ENCODE data around the gene CTXN1. TPM values are rescaled to one million over a fixed set of nuclear protein-coding genes. Genes with fewer than 3 reads are reported as not detected.

CTXN1 gene
- polyA plus RNA-seq, 1 of the 3 experiments (the other 2 are of a cell fraction) = 53.8 TPM

DNA sequence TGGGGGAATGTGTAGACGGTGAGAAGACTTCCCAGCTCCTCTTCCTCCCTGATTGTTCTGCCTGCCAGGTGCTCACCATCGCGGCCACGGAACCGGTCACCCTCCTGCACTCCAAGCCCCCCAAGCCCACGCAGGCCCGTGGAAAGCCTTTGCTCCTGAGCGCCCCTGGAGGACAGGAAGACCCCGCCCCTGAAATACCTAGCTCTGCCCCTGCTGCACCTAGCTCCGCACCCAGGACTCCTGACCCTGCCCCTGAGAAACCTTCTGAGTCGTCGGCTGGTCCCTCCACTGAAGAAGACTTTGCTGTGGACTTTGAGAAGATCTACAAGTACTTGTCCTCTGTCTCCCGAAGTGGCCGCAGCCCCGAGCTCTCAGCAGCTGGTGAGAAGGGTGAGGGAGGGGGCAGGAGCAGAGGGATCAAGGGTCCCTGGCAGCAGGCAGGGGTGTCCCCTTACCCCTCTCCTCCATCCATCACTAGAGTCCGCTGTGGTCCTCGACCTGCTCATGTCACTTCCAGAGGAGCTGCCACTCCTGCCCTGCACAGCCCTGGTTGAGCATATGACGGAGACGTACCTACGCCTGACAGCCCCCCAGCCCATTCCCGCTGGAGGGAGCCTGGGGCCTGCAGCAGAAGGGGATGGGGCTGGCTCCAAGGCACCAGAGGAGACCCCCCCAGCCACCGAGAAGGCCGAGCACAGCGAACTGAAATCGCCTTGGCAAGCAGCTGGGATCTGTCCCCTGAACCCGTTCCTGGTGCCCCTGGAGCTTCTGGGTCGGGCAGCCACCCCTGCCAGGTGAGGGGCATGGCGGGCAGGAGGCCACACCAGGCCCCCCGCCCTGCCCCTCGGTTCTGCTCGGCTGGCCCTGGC lies 3.7 kb downstream of the CTXN1 start:
- Histone ChIP-seq H3K9me3 (no peaks in the 10 kb centered on the region), H3K9ac (no peak overlapping the region), H3K79me2 (ENCODE audit: insufficient read depth) (peaks cover 24% of the 10 kb centered on the region; the same call in 1 of the 2 replicates), H3K27me3 (ENCODE audit: insufficient read depth) (no peaks in the 10 kb centered on the region), H3K9me2 (no peaks in the 10 kb centered on the region), H3K4me2 (peak overlapping the region; percentile 91), H4K20me1 (ENCODE audit: insufficient read depth) (peaks cover 33% of the 10 kb centered on the region), H3K4me1 (ENCODE audit: control insufficient read depth in 1 of 2, insufficient read depth in 2 of 2, low read depth in 1 of 2, low read length in 1 of 2) (peaks cover 17 to 47% of the 10 kb centered on the region in 2 experiments; a peak in 3 of 4 replicates), H3K27ac (ENCODE audit: low read depth in 2 of 2, low read length in 1 of 2) (peak overlapping the region in 1 of 2 experiments; percentile 82; a peak in 2 of 4 replicates), H2AFZ (ENCODE audit: low read depth) (no peak overlapping the region), H3K36me3 (replicated peaks in 1 of 2; ENCODE audit: control insufficient read depth in 1 of 2, insufficient read depth in 2 of 2, low read length in 1 of 2) (peaks cover 0 to 23% of the 10 kb centered on the region in 2 experiments), H3F3A (replicated peaks; ENCODE audit: insufficient read depth) (peaks cover 4% of the 10 kb centered on the region), H3K4me3 (ENCODE audit: low read depth in 2 of 2, low read length in 1 of 2) (0 out of 4 replicates have a peak overlapping the region, but pooled peaks of 1 of the 2 experiments have one; percentile 50)
- POLR2A ChIA-PET = interaction anchor here (1.7 kb wide), 1 partner anchor 21 kb away, joined by 7 read pairs; the partner anchor contains the start of gene TIMM44
- 0 out of 2 replicates have a peak, but pooled peaks have one; percentile 6 for TF ChIP-seq CTCF (IDR thresholded peaks at IDR 0.05)
- TF ChIP-seq, protein P1, sequence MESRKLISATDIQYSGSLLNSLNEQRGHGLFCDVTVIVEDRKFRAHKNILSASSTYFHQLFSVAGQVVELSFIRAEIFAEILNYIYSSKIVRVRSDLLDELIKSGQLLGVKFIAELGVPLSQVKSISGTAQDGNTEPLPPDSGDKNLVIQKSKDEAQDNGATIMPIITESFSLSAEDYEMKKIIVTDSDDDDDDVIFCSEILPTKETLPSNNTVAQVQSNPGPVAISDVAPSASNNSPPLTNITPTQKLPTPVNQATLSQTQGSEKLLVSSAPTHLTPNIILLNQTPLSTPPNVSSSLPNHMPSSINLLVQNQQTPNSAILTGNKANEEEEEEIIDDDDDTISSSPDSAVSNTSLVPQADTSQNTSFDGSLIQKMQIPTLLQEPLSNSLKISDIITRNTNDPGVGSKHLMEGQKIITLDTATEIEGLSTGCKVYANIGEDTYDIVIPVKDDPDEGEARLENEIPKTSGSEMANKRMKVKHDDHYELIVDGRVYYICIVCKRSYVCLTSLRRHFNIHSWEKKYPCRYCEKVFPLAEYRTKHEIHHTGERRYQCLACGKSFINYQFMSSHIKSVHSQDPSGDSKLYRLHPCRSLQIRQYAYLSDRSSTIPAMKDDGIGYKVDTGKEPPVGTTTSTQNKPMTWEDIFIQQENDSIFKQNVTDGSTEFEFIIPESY (IDR thresholded peaks at IDR 0.05; ENCODE audit: borderline replicate concordance, low read depth) = no peak
- DNase-seq = no peak
- CTCF ChIA-PET = interaction anchor here (1.2 to 3.4 kb wide), 5 partner anchors 18 to 69 kb away, joined by 3 to 18 read pairs (median 4); partner anchors contain the start of gene TIMM44
- WGBS (ENCODE audit: low lambda C conversion rate) = 93% methylated on average over 10 of the region's 31 CpGs

DNA sequence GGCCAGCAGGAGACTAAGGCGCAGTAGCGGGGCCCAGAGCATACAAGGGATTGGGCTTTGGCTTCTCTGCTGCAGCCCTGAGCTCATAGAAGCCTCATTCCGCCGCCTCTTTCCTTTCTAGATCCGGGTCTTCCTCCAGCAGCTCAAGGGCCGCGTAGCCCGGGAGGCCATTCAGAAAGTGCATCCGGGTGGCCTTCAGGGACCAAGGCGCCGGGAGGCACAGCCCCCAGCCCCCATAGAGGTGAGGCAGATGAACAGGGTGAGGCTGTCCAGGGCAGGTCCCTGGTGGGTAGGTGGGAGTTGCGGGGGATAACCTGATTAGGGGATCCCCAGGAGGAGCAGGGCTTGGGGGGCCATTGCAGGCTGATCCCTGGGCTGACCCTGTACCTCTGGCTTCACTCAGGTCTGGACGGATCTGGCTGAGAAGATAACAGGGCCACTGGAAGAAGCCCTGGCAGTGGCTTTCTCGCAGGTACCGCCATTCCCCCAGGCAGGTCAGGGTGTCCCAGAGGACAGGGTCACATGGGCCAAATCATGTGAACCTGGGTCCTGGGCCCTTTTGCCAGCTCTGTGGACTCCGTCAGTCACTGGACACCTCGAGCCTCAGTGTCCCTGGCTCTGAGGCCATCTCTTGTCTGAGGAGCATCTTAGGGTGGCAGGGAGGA lies 4.5 kb downstream of the CTXN1 start:
- Histone ChIP-seq H2AFZ (ENCODE audit: low read depth) (no peak overlapping the region), H3K9me2 (no peaks in the 10 kb centered on the region), H3K36me3 (replicated peaks in 1 of 2; ENCODE audit: control insufficient read depth in 1 of 2, insufficient read depth in 2 of 2, low read length in 1 of 2) (peaks cover 0 to 20% of the 10 kb centered on the region in 2 experiments), H3K27ac (ENCODE audit: low read depth in 2 of 2, low read length in 1 of 2) (peak overlapping the region; percentile 77 to 82), H3K4me2 (peak overlapping the region; percentile 91), H3K4me1 (ENCODE audit: control insufficient read depth in 1 of 2, insufficient read depth in 2 of 2, low read depth in 1 of 2, low read length in 1 of 2) (peaks cover 12 to 39% of the 10 kb centered on the region in 2 experiments; a peak in 3 of 4 replicates), H3K79me2 (ENCODE audit: insufficient read depth) (peaks cover 24% of the 10 kb centered on the region; the same call in 1 of the 2 replicates), H3K9me3 (no peaks in the 10 kb centered on the region), H3K27me3 (ENCODE audit: insufficient read depth) (no peaks in the 10 kb centered on the region), H3F3A (replicated peaks; ENCODE audit: insufficient read depth) (peaks cover 4% of the 10 kb centered on the region), H3K9ac (peak overlapping the region; percentile 61), H4K20me1 (ENCODE audit: insufficient read depth) (peaks cover 33% of the 10 kb centered on the region), H3K4me3 (ENCODE audit: low read depth in 2 of 2, low read length in 1 of 2) (peak overlapping the region; percentile 50 to 76)
- ChIA-PET CTCF (interaction anchor here (1.1 to 4.9 kb wide), 6 partner anchors 8 to 69 kb away, joined by 3 to 36 read pairs (median 5); partner anchors contain the start of gene TIMM44), POLR2A (interaction anchor here (1.4 to 2.4 kb wide), 4 partner anchors 22 to 59 kb away, joined by 5 to 8 read pairs (median 8); partner anchors contain the start of genes PRR36 and TIMM44)
- WGBS (ENCODE audit: low lambda C conversion rate) = 60% methylated on average over 14 of the region's 17 CpGs
- no peak for DNase-seq
- TF ChIP-seq RCOR1 (IDR thresholded peaks at IDR 0.05; ENCODE audit: low read length) (no peak), NRF1 (IDR thresholded peaks at IDR 0.05; ENCODE audit: low read depth, low read length) (no peak), SIN3A (IDR thresholded peaks at IDR 0.05; ENCODE audit: borderline replicate concordance, low read depth, low read length) (no peak), GABPA (IDR thresholded peaks at IDR 0.05; ENCODE audit: low read depth) (peak; percentile 22; the same call in 1 of the 2 replicates), FOXJ3 (CRISPR knock-in tag; IDR thresholded peaks at IDR 0.05) (no peak)

All from SK-N-SH (cell line).